ENCODE measurements around the gene GTF3C6.

The GTF3C6 gene

DNA sequence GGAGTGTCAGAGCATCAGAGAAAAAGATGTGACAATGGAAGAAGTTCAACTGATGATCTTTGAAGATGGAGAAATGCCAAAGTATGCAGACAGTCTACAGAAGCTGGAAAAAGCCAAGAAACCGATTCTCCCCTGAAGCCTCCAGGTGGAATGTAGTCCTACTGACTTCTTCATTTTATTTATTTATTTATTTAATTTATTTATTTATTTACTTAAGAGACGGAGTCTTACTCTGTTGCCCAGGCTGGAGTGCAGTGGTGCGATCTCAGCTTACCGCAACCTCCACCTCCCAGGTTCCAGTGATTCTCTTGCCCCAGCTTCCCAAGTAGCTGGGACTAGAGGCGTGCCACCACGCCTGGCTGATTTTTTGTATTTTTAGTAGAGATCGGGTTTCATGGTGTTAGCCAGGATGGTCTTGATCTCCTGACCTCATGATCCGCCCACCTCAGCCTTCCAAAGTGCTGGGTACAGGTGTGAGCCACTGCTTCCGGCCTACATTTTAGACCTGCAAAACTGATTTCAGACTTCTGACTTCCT lies 21.1 kb downstream of the GTF3C6 start:
- Histone ChIP-seq H3K4me3 (ENCODE audit: low read length) (no peak overlapping the region), H2AFZ (ENCODE audit: low read length) (no peak overlapping the region), H3K9ac (ENCODE audit: low read length) (no peak overlapping the region), H3K4me1 (ENCODE audit: low read length) (no peaks in the 10 kb centered on the region; the same call in 1 of the 2 replicates), H3K9me2 (replicated peaks; ENCODE audit: insufficient read depth, low read length) (no peaks in the 10 kb centered on the region), H3K4me2 (ENCODE audit: low read depth, low read length) (no peak overlapping the region), H3K9me3 (replicated peaks; ENCODE audit: insufficient read depth, low read length) (no peaks in the 10 kb centered on the region), H3K79me2 (ENCODE audit: low read length) (peaks cover 37% of the 10 kb centered on the region), H4K20me1 (ENCODE audit: insufficient read depth, low read length) (no peaks in the 10 kb centered on the region), H3F3A (ENCODE audit: insufficient read depth, low read length) (no peaks in the 10 kb centered on the region), H3K36me3 (replicated peaks; ENCODE audit: insufficient read depth, low read length) (no peaks in the 10 kb centered on the region), H3K27ac (ENCODE audit: low read length) (no peak overlapping the region), H3K27me3 (replicated peaks; ENCODE audit: insufficient read depth, low read length) (no peaks in the 10 kb centered on the region)
- DNase-seq: no peak
- TF ChIP-seq, protein P1, sequence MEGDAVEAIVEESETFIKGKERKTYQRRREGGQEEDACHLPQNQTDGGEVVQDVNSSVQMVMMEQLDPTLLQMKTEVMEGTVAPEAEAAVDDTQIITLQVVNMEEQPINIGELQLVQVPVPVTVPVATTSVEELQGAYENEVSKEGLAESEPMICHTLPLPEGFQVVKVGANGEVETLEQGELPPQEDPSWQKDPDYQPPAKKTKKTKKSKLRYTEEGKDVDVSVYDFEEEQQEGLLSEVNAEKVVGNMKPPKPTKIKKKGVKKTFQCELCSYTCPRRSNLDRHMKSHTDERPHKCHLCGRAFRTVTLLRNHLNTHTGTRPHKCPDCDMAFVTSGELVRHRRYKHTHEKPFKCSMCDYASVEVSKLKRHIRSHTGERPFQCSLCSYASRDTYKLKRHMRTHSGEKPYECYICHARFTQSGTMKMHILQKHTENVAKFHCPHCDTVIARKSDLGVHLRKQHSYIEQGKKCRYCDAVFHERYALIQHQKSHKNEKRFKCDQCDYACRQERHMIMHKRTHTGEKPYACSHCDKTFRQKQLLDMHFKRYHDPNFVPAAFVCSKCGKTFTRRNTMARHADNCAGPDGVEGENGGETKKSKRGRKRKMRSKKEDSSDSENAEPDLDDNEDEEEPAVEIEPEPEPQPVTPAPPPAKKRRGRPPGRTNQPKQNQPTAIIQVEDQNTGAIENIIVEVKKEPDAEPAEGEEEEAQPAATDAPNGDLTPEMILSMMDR (IDR thresholded peaks at IDR 0.05; ENCODE audit: low read length): no peak
- no peak for TF ChIP-seq EZH2 (optimal IDR thresholded peaks at IDR 0.05; ENCODE audit: low read depth, low read length)

DNA sequence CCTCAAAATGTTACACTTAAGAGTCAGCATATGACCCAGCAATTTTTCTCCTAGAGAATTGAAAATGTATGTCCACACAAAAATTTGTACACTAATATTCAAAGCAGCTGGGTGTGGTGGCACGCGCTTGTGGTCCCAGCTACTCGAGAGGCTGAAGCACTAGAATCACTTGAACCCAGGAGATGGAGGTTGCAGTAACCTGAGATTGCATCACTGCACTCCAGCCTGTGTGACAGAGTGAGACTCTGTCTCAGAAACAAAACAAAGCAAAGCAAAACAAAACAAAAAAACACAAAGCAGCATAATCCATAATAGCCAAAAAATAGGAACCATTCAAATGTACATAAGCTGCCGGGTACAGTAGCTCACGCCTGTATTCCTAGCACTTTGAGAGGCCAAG lies 21.7 kb downstream of the GTF3C6 start:
- Histone ChIP-seq H3K4me1 (ENCODE audit: low read length) (no peaks in the 10 kb centered on the region; the same call in 1 of the 2 replicates), H3F3A (ENCODE audit: insufficient read depth, low read length) (no peaks in the 10 kb centered on the region), H3K9me2 (replicated peaks; ENCODE audit: insufficient read depth, low read length) (no peaks in the 10 kb centered on the region), H3K4me2 (ENCODE audit: low read depth, low read length) (no peak overlapping the region), H4K20me1 (ENCODE audit: insufficient read depth, low read length) (no peaks in the 10 kb centered on the region), H3K27me3 (replicated peaks; ENCODE audit: insufficient read depth, low read length) (no peaks in the 10 kb centered on the region), H3K9ac (ENCODE audit: low read length) (no peak overlapping the region), H3K27ac (ENCODE audit: low read length) (no peak overlapping the region), H2AFZ (ENCODE audit: low read length) (no peak overlapping the region), H3K79me2 (ENCODE audit: low read length) (peaks cover 43% of the 10 kb centered on the region), H3K4me3 (ENCODE audit: low read length) (no peak overlapping the region), H3K9me3 (replicated peaks; ENCODE audit: insufficient read depth, low read length) (no peaks in the 10 kb centered on the region), H3K36me3 (replicated peaks; ENCODE audit: insufficient read depth, low read length) (no peaks in the 10 kb centered on the region)
- TF ChIP-seq EZH2phosphoT487 (IDR thresholded peaks at IDR 0.05; ENCODE audit: low read length): no peak
- TF ChIP-seq EZH2 (optimal IDR thresholded peaks at IDR 0.05; ENCODE audit: low read depth, low read length): no peak
- TF ChIP-seq, protein P1 (IDR thresholded peaks at IDR 0.05; ENCODE audit: low read length): no peak
- no peak for DNase-seq

DNA sequence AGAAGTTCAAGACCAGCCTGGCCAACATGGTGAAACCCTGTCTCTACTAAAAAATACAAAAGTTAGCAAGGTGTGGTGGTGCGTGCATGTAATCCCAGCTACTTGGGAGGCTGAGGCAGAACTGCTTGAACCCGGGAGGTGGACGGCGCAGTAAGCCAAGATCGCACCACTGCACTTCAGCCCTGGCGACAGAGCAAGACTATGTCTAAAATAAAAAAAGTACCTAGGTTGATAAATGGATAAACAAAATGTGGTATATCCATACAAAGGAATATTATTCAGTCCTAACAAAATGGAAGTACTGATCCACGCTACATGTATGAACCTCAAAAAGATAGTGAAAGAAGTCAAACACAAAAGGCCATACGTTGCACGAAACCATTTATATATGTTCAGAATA lies 22.1 kb downstream of the GTF3C6 start:
- Histone ChIP-seq H2AFZ (ENCODE audit: low read length) (no peak overlapping the region), H3K27me3 (replicated peaks; ENCODE audit: insufficient read depth, low read length) (no peaks in the 10 kb centered on the region), H3K4me3 (ENCODE audit: low read length) (peak overlapping the region; percentile 99), H3K4me2 (ENCODE audit: low read depth, low read length) (peak overlapping the region; percentile 39), H3K79me2 (ENCODE audit: low read length) (peaks cover 46% of the 10 kb centered on the region), H3K9me2 (replicated peaks; ENCODE audit: insufficient read depth, low read length) (no peaks in the 10 kb centered on the region), H3K9me3 (replicated peaks; ENCODE audit: insufficient read depth, low read length) (no peaks in the 10 kb centered on the region), H3F3A (ENCODE audit: insufficient read depth, low read length) (no peaks in the 10 kb centered on the region), H3K27ac (ENCODE audit: low read length) (no peak overlapping the region), H3K9ac (ENCODE audit: low read length) (no peak overlapping the region), H4K20me1 (ENCODE audit: insufficient read depth, low read length) (no peaks in the 10 kb centered on the region), H3K36me3 (replicated peaks; ENCODE audit: insufficient read depth, low read length) (no peaks in the 10 kb centered on the region), H3K4me1 (ENCODE audit: low read length) (no peaks in the 10 kb centered on the region; the same call in 1 of the 2 replicates)
- TF ChIP-seq EZH2 (optimal IDR thresholded peaks at IDR 0.05; ENCODE audit: low read depth, low read length) (no peak), EZH2phosphoT487 (IDR thresholded peaks at IDR 0.05; ENCODE audit: low read length) (no peak)
- TF ChIP-seq, protein P1 (IDR thresholded peaks at IDR 0.05; ENCODE audit: low read length): no peak
- DNase-seq: no peak
